HG02763 (cell line): Measurements from ENCODE around the gene TBC1D22B.
"Not testable (repeated sequence)": the region's sequence is repeated elsewhere in the genome, so short reads cannot be mapped to it uniquely, and the experiment has no call there.

Experiments
- ATAC-seq: cut with Tn5 transposase; IDR thresholded peaks from one replicate; pipeline ENCODE4 v1.9.1; 2021; ENCODE audit warnings: mild to moderate bottlenecking, moderate library complexity; ENCODE audit not compliant: unreplicated experiment

Gene TBC1D22B

GRCh38 chr6:37319856-37320480 lies 62.4 kb downstream of the TBC1D22B start:
- ATAC-seq: no peak

- ATAC-seq: no peak
Measured at GRCh38 chr6:37320646-37321045, 63.1 kb downstream of the TBC1D22B start.

GRCh38 chr6:37321101-37321500 lies 63.5 kb downstream of the TBC1D22B start:
- no peak for ATAC-seq

- no peak for ATAC-seq
Measured at GRCh38 chr6:37321516-37322415, 64.2 kb downstream of the TBC1D22B start.

DNA sequence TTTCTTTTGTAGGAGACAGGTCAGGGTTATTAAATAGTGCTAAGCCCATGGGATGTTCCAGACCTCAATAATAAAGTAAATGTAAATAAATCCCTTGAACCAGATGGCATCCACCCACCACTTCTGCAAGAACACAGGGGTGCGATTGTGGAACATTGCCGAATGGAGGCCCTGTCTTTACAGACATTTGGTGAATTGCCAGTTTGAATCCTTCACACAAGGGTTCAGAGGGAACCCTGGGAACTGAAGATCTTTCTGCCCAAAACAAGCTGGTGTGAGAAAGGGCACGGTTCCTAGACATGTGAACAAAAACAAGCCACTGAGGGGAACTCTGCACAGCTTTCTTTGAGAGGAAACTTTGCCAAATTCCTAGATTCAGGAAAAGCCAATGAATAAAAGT lies 66.0 kb downstream of the TBC1D22B start:
- ATAC-seq: no peak

GRCh38 chr6:37324131-37325033 lies 66.8 kb downstream of the TBC1D22B start:
- ATAC-seq: no peak

DNA sequence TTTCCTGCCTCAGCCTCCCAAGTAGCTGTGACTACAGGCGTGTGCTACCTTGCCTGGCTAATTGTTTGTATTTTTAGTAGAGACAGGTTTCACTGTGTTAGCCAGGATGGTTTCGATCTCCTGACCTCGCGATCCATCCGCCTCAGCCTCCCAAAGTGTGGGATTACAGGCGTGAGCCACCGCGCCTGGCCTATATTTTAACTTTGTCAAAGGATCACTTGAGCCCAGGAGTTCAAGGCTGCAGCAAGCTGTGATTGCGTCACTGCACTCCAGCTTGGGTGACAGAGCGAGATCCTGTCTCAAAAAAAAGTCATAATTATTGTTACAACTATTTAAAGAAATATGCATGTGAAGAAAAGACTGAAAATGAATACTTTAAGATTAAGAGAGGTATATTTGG lies 72.8 kb downstream of the TBC1D22B start:
- not testable (repeated sequence) for ATAC-seq

- ATAC-seq: no peak
Measured at GRCh38 chr6:37331047-37331446, 73.5 kb downstream of the TBC1D22B start.

DNA sequence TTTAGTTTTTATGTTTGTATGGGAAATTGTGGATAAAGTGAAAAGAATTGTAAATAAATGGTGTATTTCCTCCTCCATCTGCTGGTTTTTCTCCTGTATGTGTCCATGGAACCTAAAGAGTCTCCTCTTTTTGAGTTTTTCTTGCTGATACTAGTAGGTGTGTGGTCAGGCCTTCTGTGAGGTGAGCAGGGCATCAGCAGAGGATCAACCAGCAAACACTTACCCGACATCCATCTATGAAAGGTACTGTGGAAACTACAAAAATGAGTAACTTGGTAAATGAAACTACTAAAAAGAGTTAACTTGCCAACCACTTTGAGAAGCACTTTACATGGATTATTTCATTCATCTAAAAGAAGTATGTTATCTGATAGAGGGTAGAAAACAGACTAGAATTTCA lies 75.3 kb downstream of the TBC1D22B start:
- no peak for ATAC-seq

DNA sequence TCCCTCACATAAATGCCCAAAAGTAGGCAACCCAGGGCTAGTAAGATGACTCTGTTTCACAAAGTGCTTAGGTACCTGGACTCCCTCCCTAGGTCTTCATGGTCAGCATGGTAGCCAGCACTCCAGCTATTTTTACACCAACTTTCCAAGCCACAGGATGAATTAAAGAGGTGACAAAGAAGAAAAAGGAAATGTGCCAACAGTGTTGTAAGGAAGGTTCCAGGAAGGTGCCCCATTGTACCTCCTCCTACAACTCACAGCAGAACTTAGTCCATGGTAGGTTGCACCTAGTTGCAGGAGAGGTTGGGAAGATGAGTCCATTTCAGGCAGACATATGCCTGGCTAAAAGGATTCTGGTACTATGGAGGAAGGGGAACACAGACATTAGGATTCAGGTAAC lies 76.5 kb downstream of the TBC1D22B start:
- no peak for ATAC-seq

DNA sequence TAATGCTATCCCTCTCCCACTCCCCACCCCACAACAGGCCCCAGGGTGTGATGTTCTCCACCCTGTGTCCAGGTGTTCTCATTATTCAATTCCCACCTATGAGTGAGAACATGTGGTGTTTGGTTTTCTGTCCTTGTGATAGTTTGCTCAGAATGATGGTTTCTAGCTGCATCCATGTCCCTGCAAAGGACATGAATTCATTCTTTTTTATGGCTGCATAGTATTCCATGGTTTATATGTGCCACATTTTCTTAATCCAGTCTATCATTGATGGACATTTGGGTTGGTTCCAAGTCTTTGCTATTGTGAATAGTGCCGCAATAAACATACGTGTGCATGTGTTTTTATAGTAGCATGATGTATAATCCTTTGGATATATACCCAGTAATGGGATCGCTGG lies 80.7 kb downstream of the TBC1D22B start:
- ATAC-seq: not testable (repeated sequence)

DNA sequence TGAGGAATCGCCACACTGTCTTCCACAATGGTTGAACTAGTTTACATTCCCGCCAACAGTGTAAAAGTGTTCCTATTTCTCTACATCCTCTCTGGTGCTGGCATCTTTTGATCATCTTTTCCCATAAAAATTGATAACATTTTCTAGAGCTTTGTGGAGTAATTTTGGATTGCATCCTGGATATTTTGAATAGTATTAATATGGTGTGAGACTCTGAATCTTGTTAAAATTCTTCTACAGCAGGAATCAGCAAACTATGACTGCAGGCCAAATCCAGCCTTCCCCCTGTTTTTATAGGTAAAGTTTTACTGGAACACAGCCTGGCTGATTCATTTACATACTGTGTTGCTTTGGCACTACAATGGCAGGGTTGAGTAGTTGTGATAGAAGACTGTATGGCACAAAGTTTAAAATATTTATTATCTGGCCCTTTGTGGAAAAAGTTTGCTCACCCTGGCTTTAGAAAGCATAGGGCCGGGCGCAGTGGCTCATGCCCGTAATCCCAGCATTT lies 81.2 kb downstream of the TBC1D22B start:
- ATAC-seq: no peak

GRCh38 chr6:37339741-37340638 lies 82.4 kb downstream of the TBC1D22B start:
- no peak for ATAC-seq

DNA sequence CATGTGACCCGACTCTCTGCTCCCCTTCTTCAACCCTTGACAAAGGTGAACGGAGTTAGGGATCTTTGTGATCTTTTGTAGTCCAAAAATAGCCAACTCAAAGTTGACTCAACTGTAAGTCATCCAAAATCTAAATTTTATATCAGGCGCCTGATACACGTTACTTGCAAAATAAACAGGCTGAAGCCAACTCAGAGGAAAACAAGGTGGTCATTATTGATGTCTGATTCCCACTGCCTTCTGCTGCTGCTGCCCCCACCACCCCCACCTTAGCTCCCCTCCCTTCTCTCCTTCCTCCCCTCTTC lies 83.0 kb downstream of the TBC1D22B start:
- no peak for ATAC-seq

- no peak for ATAC-seq
Measured at GRCh38 chr6:37343248-37343647, 85.7 kb downstream of the TBC1D22B start.

DNA sequence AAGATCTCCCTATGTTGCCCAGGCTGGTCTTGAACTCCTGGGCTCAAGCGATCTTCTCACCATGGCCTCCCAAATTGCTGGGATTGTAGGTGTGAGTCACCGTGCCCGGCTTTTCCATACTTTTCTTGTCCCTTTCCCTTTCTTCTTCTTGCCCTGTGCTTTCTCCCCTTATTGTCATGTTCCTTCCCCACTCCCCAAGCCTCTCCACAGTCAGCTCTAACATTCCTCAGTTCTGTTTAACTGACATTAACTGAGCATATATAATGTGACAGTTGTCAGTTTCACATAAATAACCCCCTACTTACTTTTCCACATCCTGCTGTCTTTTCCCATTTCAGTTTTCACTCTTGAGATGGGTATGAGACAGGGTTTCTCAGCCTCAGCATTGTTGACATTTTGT lies 86.7 kb downstream of the TBC1D22B start:
- ATAC-seq: no peak

DNA sequence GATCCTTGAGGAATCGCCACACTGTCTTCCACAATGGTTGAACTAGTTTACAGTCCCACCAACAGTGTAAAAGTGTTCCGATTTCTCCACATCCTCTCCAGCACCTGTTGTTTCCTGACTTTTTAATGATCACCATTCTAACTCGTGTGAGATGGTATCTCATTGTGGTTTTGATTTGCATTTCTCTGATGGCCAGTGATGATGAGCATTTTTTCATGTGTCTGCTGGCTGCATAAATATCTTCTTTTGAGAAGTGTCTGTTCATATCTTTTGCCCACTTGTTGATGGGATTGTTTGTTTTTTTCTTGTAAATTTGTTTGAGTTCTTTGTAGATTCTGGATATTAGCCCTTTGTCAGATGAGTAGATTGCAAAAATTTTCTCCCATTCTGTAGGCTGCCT lies 88.2 kb downstream of the TBC1D22B start:
- ATAC-seq: not testable (repeated sequence)

- ATAC-seq: no peak
Measured at GRCh38 chr6:37347177-37347576, 89.6 kb downstream of the TBC1D22B start.

- ATAC-seq: no peak
Measured at GRCh38 chr6:37347670-37348111, 90.1 kb downstream of the TBC1D22B start.

GRCh38 chr6:37351027-37351426 lies 93.5 kb downstream of the TBC1D22B start:
- no peak for ATAC-seq
